ENCODE results near the gene TBC1D4.

TBC1D4 gene

GRCh38 chr13:75418186-75418843 lies 63.7 kb downstream of the TBC1D4 start:
- DNase-seq, result no peak

- no peak for DNase-seq
Observed at GRCh38 chr13:75417656-75418055, 64.3 kb downstream of the TBC1D4 start.

GRCh38 chr13:75417012-75417384 lies 65.0 kb downstream of the TBC1D4 start:
- no peak for DNase-seq

GRCh38 chr13:75416327-75417011 lies 65.5 kb downstream of the TBC1D4 start:
- DNase-seq, result no peak

GRCh38 chr13:75415694-75416093 lies 66.3 kb downstream of the TBC1D4 start:
- peak; percentile 61 for DNase-seq

- no peak for DNase-seq
Observed at GRCh38 chr13:75415171-75415570, 66.8 kb downstream of the TBC1D4 start.

GRCh38 chr13:75414036-75414827 lies 67.7 kb downstream of the TBC1D4 start:
- DNase-seq, result no peak

GRCh38 chr13:75411924-75412537 lies 69.9 kb downstream of the TBC1D4 start:
- no peak for DNase-seq

GRCh38 chr13:75410207-75410606 lies 71.8 kb downstream of the TBC1D4 start:
- no peak for DNase-seq

- no peak for DNase-seq
Observed at GRCh38 chr13:75407998-75408397, 74.0 kb downstream of the TBC1D4 start.

- no peak for DNase-seq
Observed at GRCh38 chr13:75407473-75407872, 74.5 kb downstream of the TBC1D4 start.

GRCh38 chr13:75405976-75406703 lies 75.8 kb downstream of the TBC1D4 start:
- peak; percentile 33 for DNase-seq

GRCh38 chr13:75404726-75405125 lies 77.2 kb downstream of the TBC1D4 start:
- DNase-seq, result no peak

GRCh38 chr13:75402787-75403186 lies 79.2 kb downstream of the TBC1D4 start:
- DNase-seq, result no peak

- no peak for DNase-seq
Observed at GRCh38 chr13:75400775-75401174, 81.2 kb downstream of the TBC1D4 start.

GRCh38 chr13:75399879-75400217 lies 82.1 kb downstream of the TBC1D4 start:
- DNase-seq, result no peak

GRCh38 chr13:75399168-75399878 lies 82.6 kb downstream of the TBC1D4 start:
- peak; percentile 54 for DNase-seq

GRCh38 chr13:75398072-75398471 lies 83.9 kb downstream of the TBC1D4 start:
- no peak for DNase-seq

GRCh38 chr13:75395901-75396300 lies 86.1 kb downstream of the TBC1D4 start:
- no peak for DNase-seq

GRCh38 chr13:75395066-75395465 lies 86.9 kb downstream of the TBC1D4 start:
- no peak for DNase-seq

GRCh38 chr13:75393839-75394520 lies 88.0 kb downstream of the TBC1D4 start:
- no peak for DNase-seq

Data from fibroblast of skin of back (primary cell).